ENCODE results near the gene SAP30BP.
A peak's percentile ranks its signal among the peaks of the same experiment; 100 is the strongest.

Gene SAP30BP

DNA sequence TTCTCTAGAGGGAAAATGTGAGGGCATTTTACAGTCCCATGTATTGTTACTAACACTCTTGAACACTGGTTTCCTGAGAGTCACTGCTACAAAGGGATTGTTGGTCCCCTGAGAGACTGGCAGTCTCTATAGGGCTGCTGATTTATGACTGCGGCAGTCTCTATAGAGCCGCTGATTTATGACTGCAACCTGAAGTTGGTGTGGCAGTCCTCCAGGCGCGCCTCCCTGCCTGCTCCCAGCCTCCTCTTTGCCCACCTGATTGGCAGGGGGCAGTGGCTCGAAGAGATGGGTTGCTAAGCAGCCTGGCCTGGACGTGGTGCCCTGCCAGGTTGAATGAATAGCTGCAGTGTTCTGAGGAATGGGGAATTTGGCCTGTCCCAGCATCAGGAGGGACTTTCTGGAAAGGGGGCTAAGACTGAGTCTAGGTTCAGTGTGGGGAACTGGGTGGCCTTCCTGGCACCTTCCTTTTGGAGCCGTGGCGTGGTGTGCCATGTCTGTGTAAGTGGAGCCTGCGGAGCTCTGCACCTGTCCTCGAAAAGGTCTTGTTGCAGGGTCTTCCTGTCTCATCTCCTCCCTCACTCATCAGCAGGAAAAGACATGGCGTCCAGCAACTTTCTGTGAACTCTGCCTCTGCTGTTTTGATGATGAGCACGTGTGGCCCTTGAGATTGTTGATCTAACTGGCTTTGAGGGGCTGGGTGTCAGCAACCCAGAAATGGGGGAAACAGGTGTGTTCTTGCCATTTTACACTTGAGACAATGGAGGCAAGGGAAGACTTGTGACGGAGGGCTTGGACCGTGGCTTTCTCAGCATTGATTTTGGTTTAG is 24.9 kb downstream of the SAP30BP start:
- no peak overlapping the region for H3K4me3 ChIP-seq (ENCODE audit: low read depth, low read length)
- TF ChIP-seq, protein P1, sequence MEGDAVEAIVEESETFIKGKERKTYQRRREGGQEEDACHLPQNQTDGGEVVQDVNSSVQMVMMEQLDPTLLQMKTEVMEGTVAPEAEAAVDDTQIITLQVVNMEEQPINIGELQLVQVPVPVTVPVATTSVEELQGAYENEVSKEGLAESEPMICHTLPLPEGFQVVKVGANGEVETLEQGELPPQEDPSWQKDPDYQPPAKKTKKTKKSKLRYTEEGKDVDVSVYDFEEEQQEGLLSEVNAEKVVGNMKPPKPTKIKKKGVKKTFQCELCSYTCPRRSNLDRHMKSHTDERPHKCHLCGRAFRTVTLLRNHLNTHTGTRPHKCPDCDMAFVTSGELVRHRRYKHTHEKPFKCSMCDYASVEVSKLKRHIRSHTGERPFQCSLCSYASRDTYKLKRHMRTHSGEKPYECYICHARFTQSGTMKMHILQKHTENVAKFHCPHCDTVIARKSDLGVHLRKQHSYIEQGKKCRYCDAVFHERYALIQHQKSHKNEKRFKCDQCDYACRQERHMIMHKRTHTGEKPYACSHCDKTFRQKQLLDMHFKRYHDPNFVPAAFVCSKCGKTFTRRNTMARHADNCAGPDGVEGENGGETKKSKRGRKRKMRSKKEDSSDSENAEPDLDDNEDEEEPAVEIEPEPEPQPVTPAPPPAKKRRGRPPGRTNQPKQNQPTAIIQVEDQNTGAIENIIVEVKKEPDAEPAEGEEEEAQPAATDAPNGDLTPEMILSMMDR (IDR thresholded peaks at IDR 0.05; ENCODE audit: control insufficient read depth, extremely low read depth, insufficient read depth) = no peak
- no peak for DNase-seq (ENCODE audit: low read depth)

DNA sequence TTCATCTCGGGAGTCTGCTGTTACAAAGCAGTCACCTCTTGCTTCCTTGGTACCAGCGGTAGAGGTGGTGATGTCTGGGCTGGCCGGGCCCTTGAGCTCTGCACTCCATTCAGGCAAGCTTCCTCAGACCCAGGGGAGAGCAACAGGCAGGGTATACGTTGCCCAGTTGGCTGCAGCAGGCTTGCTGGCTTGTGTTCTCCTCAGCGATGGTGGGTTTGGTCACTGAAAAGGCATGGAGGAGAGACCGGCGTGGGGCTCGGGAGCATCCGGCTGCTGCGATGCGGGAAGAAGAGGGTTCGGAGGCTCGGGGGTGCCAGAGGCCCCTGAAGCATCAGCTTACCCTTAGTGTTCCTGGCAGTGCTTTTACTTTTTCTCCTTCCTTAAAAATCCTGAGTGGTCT is 25.8 kb downstream of the SAP30BP start:
- TF ChIP-seq, protein P1 (IDR thresholded peaks at IDR 0.05; ENCODE audit: control insufficient read depth, extremely low read depth, insufficient read depth) = no peak
- no peak overlapping the region for H3K4me3 ChIP-seq (ENCODE audit: low read depth, low read length)
- DNase-seq (ENCODE audit: low read depth) = no peak

DNA sequence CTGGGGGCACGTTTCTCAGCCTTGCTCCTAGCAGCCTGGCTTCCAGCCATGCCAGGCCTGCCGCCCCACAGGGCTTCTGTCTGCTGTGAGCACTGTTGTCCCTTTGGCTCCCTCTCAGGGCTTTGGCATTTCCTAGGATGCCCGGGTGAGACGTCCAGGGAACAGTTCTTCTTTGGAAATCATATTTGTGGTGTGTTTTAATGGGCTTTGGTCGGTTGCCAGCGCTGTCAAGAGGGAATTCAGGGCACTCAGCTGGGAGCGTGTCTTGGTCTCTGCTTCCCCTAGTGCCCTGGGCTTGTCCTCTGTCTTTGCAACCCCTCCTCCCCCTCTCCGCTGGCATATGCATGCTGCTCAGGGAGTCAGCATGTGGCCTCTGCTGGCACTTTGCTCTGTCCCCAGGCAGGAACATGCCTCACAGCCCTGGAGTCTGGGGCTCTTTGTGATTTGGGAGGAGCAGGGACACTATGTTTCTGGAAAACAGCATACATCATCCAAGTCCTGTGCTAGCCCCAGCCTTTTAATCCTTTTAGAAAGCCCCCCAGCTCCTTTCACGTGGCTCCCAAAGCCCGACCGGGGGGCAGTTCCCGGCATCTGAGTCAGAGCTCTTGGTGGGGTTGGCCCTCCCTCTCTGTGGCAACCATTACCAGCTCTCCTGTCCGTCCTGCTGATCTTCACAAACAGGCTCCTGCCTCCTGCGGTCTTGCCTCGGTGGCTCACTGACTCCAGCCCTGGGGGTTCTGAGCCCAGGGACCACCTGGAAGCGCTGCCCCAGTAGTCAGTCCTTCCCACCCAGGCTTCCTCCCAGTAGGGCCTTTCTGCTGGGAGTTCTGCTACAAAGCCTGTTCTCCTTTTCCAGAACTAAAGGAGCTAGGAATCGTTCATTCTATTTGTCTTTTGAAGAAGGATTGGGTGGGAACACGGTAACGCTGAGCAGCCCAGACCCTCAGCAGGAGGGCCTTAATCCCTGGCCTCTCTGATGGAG is 26.7 kb downstream of the SAP30BP start:
- TF ChIP-seq, protein P1 (IDR thresholded peaks at IDR 0.05; ENCODE audit: control insufficient read depth, extremely low read depth, insufficient read depth) = no peak
- no peak overlapping the region for H3K4me3 ChIP-seq (ENCODE audit: low read depth, low read length)
- DNase-seq (ENCODE audit: low read depth) = peak; percentile 83

DNA sequence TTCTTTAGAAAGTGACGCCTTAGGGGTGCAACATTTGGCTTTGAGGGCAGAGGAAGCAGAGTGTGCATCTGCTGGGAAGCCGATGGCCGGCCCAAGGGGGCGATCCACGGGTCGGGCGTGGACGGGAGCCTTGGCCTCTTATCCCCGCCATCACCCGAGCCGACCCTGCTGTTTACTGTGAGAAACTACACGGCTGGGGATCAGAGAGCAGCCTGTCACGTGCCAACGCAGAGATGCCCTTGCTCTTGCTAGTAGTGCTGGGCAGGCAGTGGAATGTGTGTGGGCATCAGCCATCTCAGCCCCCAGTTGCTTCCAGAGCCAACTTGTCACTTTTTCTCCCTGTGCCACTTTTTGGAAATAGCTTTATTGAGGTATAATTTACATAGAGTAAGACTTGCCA is 27.4 kb downstream of the SAP30BP start:
- TF ChIP-seq, protein P1 (IDR thresholded peaks at IDR 0.05; ENCODE audit: control insufficient read depth, extremely low read depth, insufficient read depth) = no peak
- H3K4me3 ChIP-seq (ENCODE audit: low read depth, low read length) = no peak overlapping the region
- DNase-seq (ENCODE audit: low read depth) = no peak

DNA sequence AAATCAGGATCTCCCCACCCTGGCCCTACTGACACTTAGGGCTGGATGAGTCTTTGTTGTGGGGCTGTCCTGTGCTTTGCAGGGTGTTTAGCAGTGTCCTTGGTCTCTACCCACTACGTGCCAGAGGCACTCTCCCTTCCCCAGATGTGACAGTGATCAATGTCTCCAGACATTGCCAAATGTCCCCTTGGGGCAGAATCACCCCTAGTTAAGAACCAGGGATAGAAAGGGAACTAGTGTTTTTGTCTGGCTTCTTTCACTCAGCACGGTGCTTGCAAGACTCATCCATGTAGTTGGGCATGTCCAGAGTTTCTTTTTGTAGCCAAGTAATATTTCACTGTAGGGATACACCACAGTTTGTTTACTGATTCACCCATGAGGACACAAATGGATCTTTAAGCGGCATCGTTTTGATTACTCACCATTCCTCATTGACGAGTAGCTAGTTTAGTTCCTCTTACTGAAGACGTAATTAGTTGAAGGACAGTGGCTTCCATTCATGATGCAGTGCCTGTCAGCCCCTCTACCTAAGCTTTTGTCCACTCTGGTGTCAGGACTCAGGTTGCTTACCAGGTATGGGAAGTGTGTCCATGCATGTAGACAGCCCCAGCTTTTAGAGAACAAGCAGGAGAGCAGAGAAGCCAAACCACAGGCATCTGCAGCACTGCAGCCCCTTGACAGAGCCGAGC is 28.1 kb downstream of the SAP30BP start:
- no peak overlapping the region for H3K4me3 ChIP-seq (ENCODE audit: low read depth, low read length)
- TF ChIP-seq, protein P1 (IDR thresholded peaks at IDR 0.05; ENCODE audit: control insufficient read depth, extremely low read depth, insufficient read depth) = no peak
- no peak for DNase-seq (ENCODE audit: low read depth)

DNA sequence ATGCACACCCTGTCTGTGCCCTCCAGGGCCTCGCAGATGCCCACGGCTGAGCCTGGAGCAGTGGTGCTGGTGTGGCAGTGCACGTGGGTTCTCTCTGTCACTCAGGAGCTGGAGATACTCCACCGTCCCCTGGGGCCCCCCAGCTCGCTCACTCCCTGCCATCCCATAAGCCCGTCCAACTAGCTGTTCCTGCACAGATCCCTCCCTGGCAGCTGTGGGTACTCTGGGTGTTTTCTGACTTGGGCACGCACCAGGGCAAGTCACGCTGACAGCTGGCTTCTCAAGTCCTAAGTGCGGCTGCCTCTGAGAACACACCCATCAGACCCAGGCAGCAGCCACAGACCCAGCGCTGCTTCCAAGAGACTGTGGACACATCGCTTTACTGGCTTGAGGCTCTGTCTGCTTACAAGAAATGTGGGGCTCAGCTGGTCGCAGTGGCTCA is 28.7 kb downstream of the SAP30BP start:
- TF ChIP-seq, protein P1 (IDR thresholded peaks at IDR 0.05; ENCODE audit: control insufficient read depth, extremely low read depth, insufficient read depth) = no peak
- DNase-seq (ENCODE audit: low read depth) = no peak
- H3K4me3 ChIP-seq (ENCODE audit: low read depth, low read length) = no peak overlapping the region

All from LNCaP clone FGC (cell line).